Suprapubic skin (tissue), 3 donors: ENCODE measurements around the gene ME3.

Experiments used
- POLR2A ChIP-seq, 2 donors: fragments of 450-650 bp; IDR thresholded peaks; one replicate each; pipeline ENCODE4 v1.6.1; 2017; ENCODE audit warnings: antibody characterized with exemption in 2 of 2, mild to moderate bottlenecking in 2 of 2, moderate library complexity in 2 of 2
- TF ChIP-seq, protein P1 (sequence below), 2 donors: fragments of 200-600 bp in 1 of 2; fragments of 450-650 bp in 1 of 2; sonication (generic) in 1 of 2; IDR thresholded peaks; one replicate each; pipeline ENCODE4 v1.5.1; 2016 to 2019; ENCODE audit warnings: antibody characterized with exemption in 2 of 2, mild to moderate bottlenecking in 1 of 2, moderate library complexity in 1 of 2

DNA sequence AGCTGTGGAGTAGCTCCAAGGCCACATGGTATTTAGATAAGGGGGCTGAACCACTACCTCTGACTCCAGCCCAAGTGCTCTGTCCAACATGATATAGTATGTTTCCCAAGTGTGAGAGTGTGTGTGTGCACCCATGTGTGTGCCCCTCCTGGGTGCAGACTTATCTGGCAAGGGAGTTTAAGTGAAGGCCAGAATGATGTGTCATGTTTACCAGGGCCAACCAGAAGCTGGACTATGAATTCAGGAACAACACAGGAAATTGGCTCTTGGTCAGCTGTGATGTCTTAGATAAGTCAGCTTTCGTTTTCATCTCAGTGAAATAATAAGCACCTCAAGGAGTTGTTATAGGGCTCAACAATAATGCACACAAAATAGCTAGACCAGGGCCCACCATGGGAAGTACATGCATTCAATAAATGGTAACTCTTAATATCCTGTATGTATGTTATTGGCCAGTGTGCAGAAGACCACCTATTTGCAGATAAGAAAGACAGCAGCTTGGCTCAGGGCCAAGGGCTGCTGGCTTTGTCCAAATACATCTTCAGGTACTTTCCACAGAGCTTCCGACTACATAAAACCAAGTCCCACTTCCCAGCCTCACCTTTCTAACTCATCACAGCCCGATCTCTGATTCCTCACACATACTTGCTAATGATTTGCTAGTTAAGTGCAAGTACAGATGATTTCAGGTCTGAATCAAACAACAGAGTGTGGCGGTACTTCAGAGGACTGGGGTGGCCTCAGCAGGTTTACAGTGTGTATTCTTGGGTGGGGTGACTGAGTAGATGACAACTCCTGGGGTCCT is 120.9 kb downstream of the ME3 start:
- TF ChIP-seq POLR2A (IDR thresholded peaks at IDR 0.05): no peak
- TF ChIP-seq, protein P1, sequence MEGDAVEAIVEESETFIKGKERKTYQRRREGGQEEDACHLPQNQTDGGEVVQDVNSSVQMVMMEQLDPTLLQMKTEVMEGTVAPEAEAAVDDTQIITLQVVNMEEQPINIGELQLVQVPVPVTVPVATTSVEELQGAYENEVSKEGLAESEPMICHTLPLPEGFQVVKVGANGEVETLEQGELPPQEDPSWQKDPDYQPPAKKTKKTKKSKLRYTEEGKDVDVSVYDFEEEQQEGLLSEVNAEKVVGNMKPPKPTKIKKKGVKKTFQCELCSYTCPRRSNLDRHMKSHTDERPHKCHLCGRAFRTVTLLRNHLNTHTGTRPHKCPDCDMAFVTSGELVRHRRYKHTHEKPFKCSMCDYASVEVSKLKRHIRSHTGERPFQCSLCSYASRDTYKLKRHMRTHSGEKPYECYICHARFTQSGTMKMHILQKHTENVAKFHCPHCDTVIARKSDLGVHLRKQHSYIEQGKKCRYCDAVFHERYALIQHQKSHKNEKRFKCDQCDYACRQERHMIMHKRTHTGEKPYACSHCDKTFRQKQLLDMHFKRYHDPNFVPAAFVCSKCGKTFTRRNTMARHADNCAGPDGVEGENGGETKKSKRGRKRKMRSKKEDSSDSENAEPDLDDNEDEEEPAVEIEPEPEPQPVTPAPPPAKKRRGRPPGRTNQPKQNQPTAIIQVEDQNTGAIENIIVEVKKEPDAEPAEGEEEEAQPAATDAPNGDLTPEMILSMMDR (IDR thresholded peaks at IDR 0.05): no peak
